ENCODE measurements around the gene MARK2. TPM values are rescaled to one million over a fixed set of nuclear protein-coding genes. Genes with fewer than 3 reads are reported as not detected.

MARK2 gene
- total RNA-seq, 1 donor from 2014 or later, result 40.1 TPM

DNA sequence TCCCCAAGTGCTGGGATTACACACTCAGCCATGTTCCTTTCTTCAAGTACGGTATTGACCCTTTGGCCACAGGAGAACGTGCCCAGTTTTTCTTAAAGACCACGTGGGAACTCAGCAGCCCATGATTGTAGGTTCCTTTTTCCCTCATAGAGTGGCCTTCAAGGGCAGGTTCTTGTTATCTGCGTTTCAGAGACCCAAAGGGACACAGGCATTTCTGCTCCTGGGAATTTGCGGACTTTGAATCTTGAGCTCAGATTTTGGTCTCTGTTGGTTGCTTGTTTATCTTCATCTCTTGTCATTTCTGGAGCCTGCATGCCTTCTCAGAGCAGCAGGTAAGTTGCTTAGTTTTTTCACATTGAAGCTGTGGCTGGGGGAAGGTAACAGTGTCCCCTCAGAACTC, 12.0 kb downstream of the MARK2 start:
- H3K36me3 ChIP-seq (ENCODE audit: control insufficient read depth, insufficient read depth, low read length), result no peaks in the 10 kb centered on the region
- H3K27me3 ChIP-seq (ENCODE audit: control insufficient read depth, insufficient read depth, low read length), result no peaks in the 10 kb centered on the region
- TF ChIP-seq, protein P1, sequence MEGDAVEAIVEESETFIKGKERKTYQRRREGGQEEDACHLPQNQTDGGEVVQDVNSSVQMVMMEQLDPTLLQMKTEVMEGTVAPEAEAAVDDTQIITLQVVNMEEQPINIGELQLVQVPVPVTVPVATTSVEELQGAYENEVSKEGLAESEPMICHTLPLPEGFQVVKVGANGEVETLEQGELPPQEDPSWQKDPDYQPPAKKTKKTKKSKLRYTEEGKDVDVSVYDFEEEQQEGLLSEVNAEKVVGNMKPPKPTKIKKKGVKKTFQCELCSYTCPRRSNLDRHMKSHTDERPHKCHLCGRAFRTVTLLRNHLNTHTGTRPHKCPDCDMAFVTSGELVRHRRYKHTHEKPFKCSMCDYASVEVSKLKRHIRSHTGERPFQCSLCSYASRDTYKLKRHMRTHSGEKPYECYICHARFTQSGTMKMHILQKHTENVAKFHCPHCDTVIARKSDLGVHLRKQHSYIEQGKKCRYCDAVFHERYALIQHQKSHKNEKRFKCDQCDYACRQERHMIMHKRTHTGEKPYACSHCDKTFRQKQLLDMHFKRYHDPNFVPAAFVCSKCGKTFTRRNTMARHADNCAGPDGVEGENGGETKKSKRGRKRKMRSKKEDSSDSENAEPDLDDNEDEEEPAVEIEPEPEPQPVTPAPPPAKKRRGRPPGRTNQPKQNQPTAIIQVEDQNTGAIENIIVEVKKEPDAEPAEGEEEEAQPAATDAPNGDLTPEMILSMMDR (IDR thresholded peaks at IDR 0.05; ENCODE audit: insufficient read depth, low read length, poor library complexity, severe bottlenecking), result no peak
- DNase-seq (ENCODE audit: low read depth), result no peak
- no peak overlapping the region for H3K4me3 ChIP-seq (ENCODE audit: low read depth, low read length)

DNA sequence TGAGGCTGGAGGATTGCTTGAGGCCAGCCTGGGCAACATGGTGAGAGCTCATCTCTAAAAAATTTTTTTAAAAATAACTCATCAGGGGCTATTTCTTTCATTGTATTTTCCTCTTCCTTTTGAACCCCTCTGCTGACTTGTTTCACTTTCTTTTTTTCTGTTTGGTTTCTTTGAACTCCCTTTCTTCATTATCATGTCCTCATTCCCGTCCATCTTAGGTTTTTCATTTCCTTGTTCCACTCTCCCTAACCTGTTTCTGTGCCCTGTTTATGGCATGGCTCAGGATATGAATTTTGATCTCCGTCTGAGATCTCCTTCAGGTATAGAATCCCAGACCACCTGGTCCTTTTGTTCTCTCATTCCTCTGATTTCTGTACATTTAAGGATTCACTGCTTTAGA, 12.5 kb downstream of the MARK2 start:
- no peak for DNase-seq (ENCODE audit: low read depth)
- Histone ChIP-seq H3K27me3 (ENCODE audit: control insufficient read depth, insufficient read depth, low read length) (no peaks in the 10 kb centered on the region), H3K36me3 (ENCODE audit: control insufficient read depth, insufficient read depth, low read length) (no peaks in the 10 kb centered on the region), H3K4me3 (ENCODE audit: low read depth, low read length) (no peak overlapping the region)
- TF ChIP-seq, protein P1 (IDR thresholded peaks at IDR 0.05; ENCODE audit: insufficient read depth, low read length, poor library complexity, severe bottlenecking), result no peak

GRCh38 chr11:63853476-63853875, 14.6 kb downstream of the MARK2 start:
- no peak for DNase-seq (ENCODE audit: low read depth)
- TF ChIP-seq, protein P1 (IDR thresholded peaks at IDR 0.05; ENCODE audit: insufficient read depth, low read length, poor library complexity, severe bottlenecking), result no peak
- Histone ChIP-seq H3K36me3 (ENCODE audit: control insufficient read depth, insufficient read depth, low read length) (no peaks in the 10 kb centered on the region), H3K27me3 (ENCODE audit: control insufficient read depth, insufficient read depth, low read length) (no peaks in the 10 kb centered on the region), H3K4me3 (ENCODE audit: low read depth, low read length) (no peak overlapping the region)

- no peaks in the 10 kb centered on the region for H3K36me3 ChIP-seq (ENCODE audit: control insufficient read depth, insufficient read depth, low read length)
- no peak overlapping the region for H3K4me3 ChIP-seq (ENCODE audit: low read depth, low read length)
- DNase-seq (ENCODE audit: low read depth), result no peak
- TF ChIP-seq, protein P1 (IDR thresholded peaks at IDR 0.05; ENCODE audit: insufficient read depth, low read length, poor library complexity, severe bottlenecking), result no peak
- H3K27me3 ChIP-seq (ENCODE audit: control insufficient read depth, insufficient read depth, low read length), result no peaks in the 10 kb centered on the region
Observed at GRCh38 chr11:63854696-63855095, 15.8 kb downstream of the MARK2 start.

DNA sequence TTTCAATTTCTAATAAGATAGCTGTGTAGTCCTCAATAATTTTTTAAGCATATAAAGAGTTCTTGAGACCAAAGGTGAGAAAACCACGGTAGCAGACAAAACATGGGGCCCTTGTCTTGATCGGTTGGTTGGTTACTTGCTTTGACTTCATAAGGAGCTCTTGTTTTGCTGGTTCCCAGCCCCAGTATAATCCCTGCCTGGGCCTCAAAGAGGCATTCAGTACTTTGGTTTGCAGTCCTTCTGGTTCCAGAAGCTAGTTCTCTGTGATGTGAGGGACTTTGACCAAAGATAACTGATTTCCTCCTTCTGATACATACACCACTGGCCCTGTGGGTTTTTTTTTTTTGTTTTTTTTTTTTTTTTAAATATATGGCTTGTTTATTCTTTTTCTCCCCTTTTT, 17.1 kb downstream of the MARK2 start:
- Histone ChIP-seq H3K27me3 (ENCODE audit: control insufficient read depth, insufficient read depth, low read length) (no peaks in the 10 kb centered on the region), H3K36me3 (ENCODE audit: control insufficient read depth, insufficient read depth, low read length) (no peaks in the 10 kb centered on the region), H3K4me3 (ENCODE audit: low read depth, low read length) (no peak overlapping the region)
- TF ChIP-seq, protein P1 (IDR thresholded peaks at IDR 0.05; ENCODE audit: insufficient read depth, low read length, poor library complexity, severe bottlenecking), result no peak
- no peak for DNase-seq (ENCODE audit: low read depth)
